Caco-2 (cell line): Measurements from ENCODE around the gene WDR91. TPM values are rescaled to one million over a fixed set of nuclear protein-coding genes. Genes with fewer than 3 reads are reported as not detected.

Experiments used
- BruUV-seq: library from RNA; stranded (reverse); fragments of 400-500 nt; replicated peaks from 2 replicates; lab custom pipeline; 2021; lab: Mats Ljungman, UMichigan
- CTCF ChIA-PET: fragments of 300-600 bp; sonication (Branson Sonifier 250); formaldehyde crosslinking; loops from one replicate; lab custom pipeline; 2022; ENCODE audit warnings: antibody characterized with exemption; lab: Charles Lee
- POLR2A ChIA-PET: fragments of 300-600 bp; sonication (Branson Sonifier 250); formaldehyde crosslinking; loops from one replicate; lab custom pipeline; 2022; ENCODE audit warnings: antibody characterized with exemption; lab: Charles Lee
- DNase-seq, 2 experiments: peaks; one replicate each; pipeline versions ENCODE4 v3.0.0 to v3.0.0-alpha.2; 2020 to 2022
- H3K27me3 ChIP-seq: replicated peaks from 2 replicates; pipeline ENCODE4 v1.6.0; 2011; ENCODE audit warnings: low read length; ENCODE audit not compliant: control insufficient read depth, insufficient read depth
- H3K36me3 ChIP-seq: 2 replicates; pipeline ENCODE4 v1.5.1; 2011; ENCODE audit warnings: low read length; ENCODE audit not compliant: control insufficient read depth, insufficient read depth
- H3K4me1 ChIP-seq: fragments of 250-450 bp; sonication (Bioruptor Pico); 2 replicates; pipeline ENCODE4 v1.5.1; 2020; ENCODE audit warnings: mild to moderate bottlenecking
- H3K4me3 ChIP-seq: 2 replicates; pipeline ENCODE4 v1.5.1; 2011; ENCODE audit warnings: low read depth, mild to moderate bottlenecking, control low read depth, low read length
- H3K9me3 ChIP-seq: fragments of 250-450 bp; sonication (Bioruptor Pico); 2 replicates; pipeline ENCODE4 v1.5.1; 2020; ENCODE audit warnings: mild to moderate bottlenecking, moderate library complexity
- H3K27ac Mint-ChIP-seq: one replicate; pipeline ENCODE4 v1.8.0; 2022; ENCODE audit warnings: mixed read lengths; ENCODE audit not compliant: unreplicated experiment
- H3K27me3 Mint-ChIP-seq: one replicate; pipeline ENCODE4 v1.8.0; 2022; ENCODE audit warnings: mixed read lengths; ENCODE audit not compliant: insufficient read depth, unreplicated experiment
- H3K36me3 Mint-ChIP-seq: one replicate; pipeline ENCODE4 v1.8.0; 2022; ENCODE audit warnings: mild to moderate bottlenecking, mixed read lengths; ENCODE audit not compliant: insufficient read depth, unreplicated experiment
- H3K4me1 Mint-ChIP-seq: one replicate; pipeline ENCODE4 v1.8.0; 2022; ENCODE audit warnings: low read depth, mixed read lengths; ENCODE audit not compliant: unreplicated experiment
- H3K4me3 Mint-ChIP-seq: one replicate; pipeline ENCODE4 v1.8.0; 2022; ENCODE audit warnings: mild to moderate bottlenecking, moderate library complexity, mixed read lengths; ENCODE audit not compliant: unreplicated experiment
- H3K9me3 Mint-ChIP-seq: one replicate; pipeline ENCODE4 v1.8.0; 2022; ENCODE audit warnings: mixed read lengths; ENCODE audit not compliant: unreplicated experiment
- CTCF ChIP-seq, 2 experiments: fragments of 200-600 bp in 1 of 2; IDR thresholded peaks; 1 replicate in 1 of 2; 2 replicates in 1 of 2; pipeline versions ENCODE4 v1.5.1 to v1.8.0; 2011 to 2022; ENCODE audit warnings: antibody characterized with exemption in 1 of 2, control low read depth in 1 of 2, inconsistent platforms in 1 of 2, low read depth in 1 of 2, low read length in 1 of 2, mild to moderate bottlenecking in 1 of 2, moderate library complexity in 1 of 2; ENCODE audit not compliant: insufficient read depth in 1 of 2, severe bottlenecking in 1 of 2, unreplicated experiment in 1 of 2
- intact Hi-C: fragments of 100-400 bp; cut with micrococcal nuclease; formaldehyde crosslinking; loops from one replicate; pipeline ENCODE4 v1.10.0; 2022; ENCODE audit not compliant: unreplicated experiment
- total RNA-seq: library from RNA; stranded (reverse); gene quantifications from 2 replicates; pipeline ENCODE4 v1.2.3, GENCODE V29; 2022

Gene WDR91
- total RNA-seq, 1 experiment from 2014 or later, result 12.6 TPM

- no peak overlapping the region for H3K4me3 Mint-ChIP-seq
- no peaks in the 10 kb centered on the region for H3K36me3 Mint-ChIP-seq
- H3K4me1 Mint-ChIP-seq, result peaks cover 8% of the 10 kb centered on the region
- no peak overlapping the region for H3K27ac Mint-ChIP-seq
- no peak for TF ChIP-seq CTCF (IDR thresholded peaks at IDR 0.05; ENCODE audit: insufficient read depth in 1 of 2, low read depth in 1 of 2, low read length in 1 of 2, severe bottlenecking in 1 of 2, unreplicated experiment in 1 of 2)
- no peaks in the 10 kb centered on the region for H3K27me3 Mint-ChIP-seq
- Histone ChIP-seq H3K4me3 (no peak overlapping the region), H3K9me3 (no peaks in the 10 kb centered on the region), H3K27me3 (no peaks in the 10 kb centered on the region), H3K4me1 (peaks cover 12% of the 10 kb centered on the region), H3K36me3 (no peaks in the 10 kb centered on the region)
- BruUV-seq, result no TSS peak
- no peak for DNase-seq
- ChIA-PET CTCF (interaction anchor here (0.6 kb wide), 1 partner anchor 559 kb away, joined by 3 read pairs; no protein-coding TSS in a partner anchor), POLR2A (no interaction called here)
- intact Hi-C loops, result no loop called here
- no peaks in the 10 kb centered on the region for H3K9me3 Mint-ChIP-seq
Observed at GRCh38 chr7:135197343-135197742, 14.0 kb downstream of the WDR91 start.

- Mint-ChIP-seq H3K27me3 (no peaks in the 10 kb centered on the region), H3K27ac (no peak overlapping the region), H3K4me3 (no peak overlapping the region), H3K36me3 (no peaks in the 10 kb centered on the region), H3K9me3 (no peaks in the 10 kb centered on the region), H3K4me1 (peaks cover 8% of the 10 kb centered on the region)
- BruUV-seq, result no TSS peak
- Histone ChIP-seq H3K4me3 (no peak overlapping the region), H3K4me1 (peaks cover 12% of the 10 kb centered on the region), H3K27me3 (no peaks in the 10 kb centered on the region), H3K36me3 (no peaks in the 10 kb centered on the region), H3K9me3 (no peaks in the 10 kb centered on the region)
- ChIA-PET POLR2A (no interaction called here), CTCF (interaction anchor here (0.7 kb wide), 1 partner anchor 139 kb away, joined by 3 read pairs; no protein-coding TSS in a partner anchor)
- no peak for TF ChIP-seq CTCF (IDR thresholded peaks at IDR 0.05; ENCODE audit: insufficient read depth in 1 of 2, low read depth in 1 of 2, low read length in 1 of 2, severe bottlenecking in 1 of 2, unreplicated experiment in 1 of 2)
- no peak for DNase-seq
- intact Hi-C loops, result no loop called here
Observed at GRCh38 chr7:135195968-135196629, 15.2 kb downstream of the WDR91 start.

GRCh38 chr7:135195156-135195555, 16.2 kb downstream of the WDR91 start:
- Histone ChIP-seq H3K9me3 (no peaks in the 10 kb centered on the region), H3K27me3 (no peaks in the 10 kb centered on the region), H3K36me3 (no peaks in the 10 kb centered on the region), H3K4me3 (no peak overlapping the region), H3K4me1 (peaks cover 12% of the 10 kb centered on the region)
- no peak overlapping the region for H3K27ac Mint-ChIP-seq
- no peak for DNase-seq
- CTCF ChIA-PET, result no interaction called here
- no peaks in the 10 kb centered on the region for H3K9me3 Mint-ChIP-seq
- peaks cover 8% of the 10 kb centered on the region for H3K4me1 Mint-ChIP-seq
- TF ChIP-seq CTCF (IDR thresholded peaks at IDR 0.05; ENCODE audit: insufficient read depth in 1 of 2, low read depth in 1 of 2, low read length in 1 of 2, severe bottlenecking in 1 of 2, unreplicated experiment in 1 of 2), result no peak
- no TSS peak for BruUV-seq
- intact Hi-C loops, result no loop called here
- H3K27me3 Mint-ChIP-seq, result no peaks in the 10 kb centered on the region
- no peaks in the 10 kb centered on the region for H3K36me3 Mint-ChIP-seq
- no peak overlapping the region for H3K4me3 Mint-ChIP-seq
- POLR2A ChIA-PET, result no interaction called here
